ENCODE measurements around the gene PTPN21.
A peak's percentile ranks its signal among the peaks of the same experiment; 100 is the strongest.

Gene PTPN21

GRCh38 chr14:88553886-88554456, 836 bp downstream of the PTPN21 start:
- TF ChIP-seq CTCF (conservative IDR thresholded peaks at IDR 0.05; ENCODE audit: low read depth, low read length), result no peak
- H3K4me3 ChIP-seq (ENCODE audit: low read length), result peak overlapping the region; percentile 91
- DNase-seq (ENCODE audit: low read depth), result no peak

- H3K4me3 ChIP-seq (ENCODE audit: low read length), result peak overlapping the region; percentile 9
- TF ChIP-seq CTCF (conservative IDR thresholded peaks at IDR 0.05; ENCODE audit: low read depth, low read length), result no peak
- DNase-seq (ENCODE audit: low read depth), result no peak
Observed at GRCh38 chr14:88552876-88553275, 1.9 kb downstream of the PTPN21 start.

- peak overlapping the region; percentile 78 for H3K4me3 ChIP-seq (ENCODE audit: low read length)
- TF ChIP-seq CTCF (conservative IDR thresholded peaks at IDR 0.05; ENCODE audit: low read depth, low read length), result no peak
- DNase-seq (ENCODE audit: low read depth), result no peak
Observed at GRCh38 chr14:88551980-88552431, 2.8 kb downstream of the PTPN21 start.

- peak; percentile 43 for DNase-seq (ENCODE audit: low read depth)
- no peak for TF ChIP-seq CTCF (conservative IDR thresholded peaks at IDR 0.05; ENCODE audit: low read depth, low read length)
- H3K4me3 ChIP-seq (ENCODE audit: low read length), result peak overlapping the region; percentile 78
Observed at GRCh38 chr14:88551094-88551870, 3.5 kb downstream of the PTPN21 start.

- H3K4me3 ChIP-seq (ENCODE audit: low read length), result no peak overlapping the region
- no peak for TF ChIP-seq CTCF (conservative IDR thresholded peaks at IDR 0.05; ENCODE audit: low read depth, low read length)
- no peak for DNase-seq (ENCODE audit: low read depth)
Observed at GRCh38 chr14:88550078-88550477, 4.7 kb downstream of the PTPN21 start.

GRCh38 chr14:88547386-88547780, 7.4 kb downstream of the PTPN21 start:
- H3K4me3 ChIP-seq (ENCODE audit: low read length), result no peak overlapping the region
- no peak for DNase-seq (ENCODE audit: low read depth)
- TF ChIP-seq CTCF (conservative IDR thresholded peaks at IDR 0.05; ENCODE audit: low read depth, low read length), result no peak

Data from retinal pigment epithelial cell (primary cell).